Measurements from ENCODE around the gene FGF9.

FGF9 gene

DNA sequence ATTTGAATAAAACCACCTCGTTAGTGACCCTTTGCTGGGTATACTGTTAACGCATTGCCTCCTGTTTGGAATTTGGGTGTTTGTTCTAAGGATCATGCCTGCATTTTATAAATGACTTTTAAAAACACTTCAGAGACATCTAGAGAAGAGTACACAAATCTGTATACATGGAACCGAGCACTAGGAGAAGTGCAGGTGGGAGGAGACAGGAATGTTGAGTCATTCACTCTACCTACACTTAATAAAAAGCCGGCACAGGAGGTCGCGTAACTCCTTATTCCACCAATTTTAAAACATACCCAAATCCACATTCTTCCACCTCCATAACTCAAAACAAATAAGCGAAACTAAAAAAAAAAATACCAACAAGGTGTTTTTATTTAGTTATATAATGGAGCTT, 48.6 kb downstream of the FGF9 start:
- no peak for DNase-seq

DNA sequence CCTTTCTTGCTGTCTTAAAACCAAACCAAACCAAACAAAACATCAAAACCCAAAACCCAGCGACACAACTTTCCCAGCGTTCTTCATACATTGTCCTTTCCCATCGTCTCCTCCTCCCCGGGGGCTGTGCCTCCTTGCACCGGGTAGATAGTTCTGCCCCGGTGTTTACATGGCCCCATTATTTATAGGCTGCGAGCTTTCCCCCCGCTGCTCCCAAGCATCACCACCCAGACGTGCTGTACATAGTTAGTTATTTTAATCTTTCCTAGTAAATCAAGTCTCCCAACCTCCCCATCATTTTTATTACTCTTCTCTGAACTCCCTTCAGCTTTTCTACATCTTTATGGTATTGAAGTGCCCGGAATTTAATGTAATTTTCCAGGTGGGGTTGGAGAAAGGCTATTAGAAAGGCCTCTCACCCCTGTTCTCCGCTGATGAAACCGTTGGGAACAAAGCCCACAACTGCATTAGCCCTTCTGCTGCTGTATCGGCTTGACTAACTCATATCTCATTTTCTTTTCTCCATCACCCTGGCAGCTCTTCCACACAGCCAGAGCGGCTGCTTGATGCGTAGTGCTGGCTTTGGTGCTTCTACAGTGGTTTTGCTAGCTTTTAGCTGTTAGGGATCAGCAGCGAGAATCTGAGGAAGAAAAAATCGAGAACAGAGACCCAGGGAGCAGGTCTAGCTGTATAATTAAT, 53.1 kb downstream of the FGF9 start:
- DNase-seq, result no peak

DNA sequence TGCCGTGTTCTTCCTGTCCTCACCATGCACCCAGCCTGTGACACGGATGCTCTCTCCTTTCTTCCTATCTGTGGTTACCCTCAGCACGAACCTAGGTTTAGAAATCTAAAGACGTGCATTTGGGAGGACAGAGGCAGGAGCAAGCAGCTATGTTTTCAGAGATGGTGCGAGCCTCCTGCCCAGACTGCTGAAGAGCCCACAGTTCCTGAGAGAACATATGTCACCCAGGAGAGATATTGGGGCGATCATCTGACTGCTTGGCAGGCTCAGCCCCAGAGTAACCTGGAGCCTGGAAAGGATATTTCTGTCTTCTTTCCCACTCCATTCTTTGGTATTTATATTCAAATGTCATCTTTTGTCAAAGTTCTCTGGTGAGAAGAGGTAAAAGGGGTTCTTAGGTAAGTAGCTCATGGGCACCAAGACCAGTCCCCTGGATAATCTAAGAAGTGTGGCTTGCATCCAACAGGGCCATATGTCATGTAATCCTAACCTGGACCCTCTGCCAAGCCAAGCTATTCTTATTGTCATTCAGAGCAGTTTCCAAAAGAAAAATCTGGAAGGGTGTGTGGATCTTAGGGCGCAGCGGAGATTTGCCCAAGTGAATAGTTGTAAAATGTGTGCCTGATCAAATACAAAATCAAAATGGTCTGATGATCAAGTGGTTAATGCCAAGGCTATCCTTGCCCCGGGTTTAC, 59.5 kb downstream of the FGF9 start:
- DNase-seq, result no peak

DNA sequence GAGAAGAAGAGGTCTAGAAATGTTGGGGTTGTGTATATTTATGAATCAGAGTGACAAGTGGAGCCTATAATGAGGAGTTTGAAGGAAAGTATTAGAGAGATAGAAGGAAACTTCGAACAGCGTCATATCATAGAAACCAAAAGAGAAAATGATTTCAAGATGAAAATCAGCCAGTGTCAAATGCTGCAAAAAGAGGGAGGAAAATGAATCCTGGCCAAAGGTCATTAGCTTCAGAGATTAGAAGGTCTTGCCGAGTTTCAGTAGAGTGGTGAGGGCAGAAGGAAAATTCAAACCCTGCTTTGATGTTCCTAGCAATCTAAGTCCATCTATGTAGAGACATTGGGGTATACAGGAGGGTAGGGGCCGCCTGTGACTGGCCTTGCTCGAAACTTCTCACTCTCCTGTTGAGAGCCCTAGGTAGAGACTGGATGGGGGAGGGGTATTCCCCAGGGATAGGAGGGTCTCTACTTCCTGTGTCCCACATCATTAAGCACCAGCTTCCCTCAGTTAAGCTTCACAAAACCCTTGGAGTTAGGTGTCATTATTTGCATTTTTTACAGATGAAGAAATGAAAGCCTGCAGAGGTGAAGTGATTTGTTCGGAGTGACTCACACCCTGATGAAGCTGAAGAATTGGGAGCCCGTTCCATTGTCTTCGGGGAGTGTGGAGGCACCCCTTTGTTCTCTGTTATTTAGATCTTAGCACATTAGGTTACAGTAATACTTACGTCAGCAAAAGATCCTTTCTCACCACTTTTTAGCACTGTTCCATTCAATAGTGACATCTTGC, 62.8 kb downstream of the FGF9 start:
- DNase-seq, result no peak

DNA sequence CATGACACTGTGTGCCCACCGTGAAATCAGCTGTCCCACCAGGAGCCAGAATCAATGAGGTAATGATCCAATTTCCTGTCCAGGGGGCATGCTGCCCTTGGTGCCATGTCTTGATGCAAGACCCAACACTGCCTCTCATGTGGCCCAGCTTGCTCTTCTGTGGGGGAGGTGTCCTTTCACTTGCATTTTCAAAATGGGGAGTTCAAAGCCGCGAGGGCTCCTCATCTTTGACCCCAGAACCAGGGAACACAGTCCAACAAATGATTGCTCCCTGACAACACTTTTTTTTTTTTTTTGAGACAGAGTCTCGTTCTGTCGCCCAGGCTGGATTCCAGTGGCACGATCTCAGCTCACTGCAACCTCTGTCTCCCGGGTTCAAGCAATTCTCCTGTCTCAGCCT, 64.1 kb downstream of the FGF9 start:
- no peak for DNase-seq

DNA sequence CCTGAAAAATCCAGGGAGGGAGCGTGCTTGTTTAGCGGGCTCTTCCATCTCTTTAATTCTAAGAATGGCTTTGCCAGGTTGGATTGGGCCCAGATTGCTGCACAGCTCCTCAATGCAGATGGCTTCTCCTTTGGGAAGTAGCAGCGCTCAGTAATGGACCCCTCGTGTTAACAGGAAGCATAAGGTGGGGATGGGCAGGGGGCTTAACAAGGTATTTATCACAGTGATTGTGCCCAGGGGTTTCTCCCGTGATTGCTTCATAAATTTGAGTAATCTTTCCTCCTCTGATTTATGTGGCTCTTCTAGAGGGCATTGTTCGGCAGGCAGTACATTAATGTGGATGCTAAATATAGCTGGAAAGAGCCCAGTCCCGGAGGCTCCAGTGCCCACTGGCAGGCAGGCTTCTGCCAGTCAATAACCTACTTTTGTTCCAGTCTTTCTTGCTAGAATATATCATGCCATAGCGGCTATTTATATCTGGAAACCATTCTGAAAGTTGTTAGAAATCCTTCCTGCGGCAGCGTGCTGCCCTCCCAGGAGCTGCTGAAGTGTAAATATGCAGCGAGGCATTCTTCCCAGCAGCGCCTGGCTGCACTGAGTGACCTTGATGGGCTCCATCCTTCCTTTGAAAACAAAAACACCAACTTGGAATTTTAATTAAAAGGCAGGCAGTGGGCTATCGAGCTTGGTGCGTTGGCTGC, 65.0 kb downstream of the FGF9 start:
- no peak for DNase-seq

DNA sequence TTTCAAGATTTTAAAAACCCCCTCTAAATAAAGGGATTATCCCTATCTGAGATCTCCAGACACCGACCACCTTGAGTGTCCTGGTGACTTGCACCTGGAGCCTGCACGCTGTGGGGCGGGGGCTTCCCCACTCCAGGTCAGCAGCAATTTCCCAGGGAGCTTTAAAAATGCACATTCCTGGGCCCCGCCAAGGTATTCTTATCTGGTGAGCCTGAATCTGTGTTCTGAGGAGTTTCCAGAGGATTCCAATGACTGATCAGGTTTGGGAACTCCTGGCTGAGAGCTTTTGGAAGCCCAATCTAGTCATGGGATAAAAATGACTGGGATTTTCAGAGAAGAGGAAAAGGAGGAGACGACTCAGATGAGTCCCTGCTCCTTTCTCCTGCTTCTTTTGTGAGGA, 66.1 kb downstream of the FGF9 start:
- no peak for DNase-seq

DNA sequence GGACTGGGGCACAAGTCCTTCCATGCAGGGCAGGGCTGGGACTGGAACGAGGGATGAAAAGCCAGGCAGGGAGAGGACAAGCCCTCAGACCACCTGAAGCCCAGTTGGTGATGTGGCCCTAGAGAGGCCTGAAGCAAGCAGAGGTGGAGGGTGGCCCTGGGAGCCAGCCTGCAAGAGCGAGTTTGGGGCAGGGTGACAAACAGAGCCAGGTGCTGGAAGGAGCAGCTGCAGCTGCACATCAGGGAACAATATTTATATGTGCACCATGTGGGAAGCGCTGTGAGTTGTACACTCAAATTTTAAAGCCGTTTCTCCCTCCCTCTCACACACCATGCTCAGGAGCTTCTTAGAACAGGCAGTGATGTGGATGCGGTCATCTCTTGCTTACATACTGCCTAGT, 67.8 kb downstream of the FGF9 start:
- DNase-seq, result no peak

DNA sequence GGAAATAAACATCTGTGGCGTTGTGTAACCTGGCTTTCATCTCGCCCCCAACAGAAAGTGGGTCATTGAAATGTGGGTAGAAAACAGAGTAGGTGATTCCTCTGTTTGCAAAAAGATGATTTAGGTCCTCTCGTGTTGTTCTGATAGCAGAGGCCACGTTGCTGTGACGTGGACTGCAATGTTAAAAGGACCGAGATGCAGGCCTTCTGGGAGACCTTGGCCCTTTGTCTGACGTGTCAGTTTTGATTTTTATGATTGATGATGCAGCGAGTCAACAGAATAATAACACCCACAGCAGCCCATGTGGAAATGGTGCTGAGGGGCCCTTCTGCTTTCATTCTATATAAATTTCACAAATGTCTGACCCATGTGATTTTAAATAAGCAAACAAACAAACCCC, 68.9 kb downstream of the FGF9 start:
- no peak for DNase-seq

DNA sequence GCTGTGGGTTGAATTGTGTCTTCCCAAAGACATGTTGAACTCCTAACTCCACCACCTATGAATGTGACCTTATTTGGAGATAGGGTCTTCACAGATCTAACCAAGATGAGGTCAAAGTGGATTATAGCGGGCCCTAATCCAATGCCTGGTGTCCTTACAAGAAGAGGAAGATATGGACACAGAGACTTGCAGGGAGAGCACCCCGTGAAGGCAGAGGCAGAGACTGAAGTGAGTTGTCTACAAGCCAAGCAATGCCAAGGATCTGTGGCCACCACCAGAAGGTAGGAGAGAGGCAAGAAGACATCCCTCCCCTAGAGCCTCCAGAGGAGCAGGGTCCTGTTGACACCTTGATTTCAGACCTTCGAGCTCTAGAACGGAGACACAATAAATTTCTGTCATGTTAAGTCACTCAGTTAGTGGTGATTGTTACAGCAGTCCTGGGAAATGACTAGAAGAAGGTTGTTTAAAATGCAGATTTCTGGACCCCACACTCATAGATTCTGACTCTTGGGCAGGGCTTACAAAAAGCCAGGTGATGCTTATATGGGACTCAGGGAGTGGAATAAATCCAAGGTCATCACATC, 70.6 kb downstream of the FGF9 start:
- no peak for DNase-seq

DNA sequence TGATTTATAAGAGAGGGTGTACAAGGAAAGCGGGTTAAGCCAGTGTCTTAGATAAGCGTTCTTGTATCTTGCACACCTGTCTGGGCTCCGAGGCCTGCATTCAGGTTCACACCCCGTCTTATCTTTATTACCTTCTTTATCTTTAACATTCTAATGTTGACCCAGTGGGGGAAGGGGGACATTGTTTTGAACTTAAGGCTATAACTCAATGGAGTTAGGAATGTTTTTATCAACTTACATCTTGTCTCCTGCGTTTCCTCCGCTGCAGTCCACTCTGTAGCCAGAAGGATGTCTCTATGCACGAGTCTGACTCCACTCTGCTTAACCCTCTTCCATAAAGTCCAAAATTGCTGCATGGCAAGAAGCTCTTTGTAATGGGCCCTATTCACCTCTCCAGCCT, 71.2 kb downstream of the FGF9 start:
- no peak for DNase-seq

DNA sequence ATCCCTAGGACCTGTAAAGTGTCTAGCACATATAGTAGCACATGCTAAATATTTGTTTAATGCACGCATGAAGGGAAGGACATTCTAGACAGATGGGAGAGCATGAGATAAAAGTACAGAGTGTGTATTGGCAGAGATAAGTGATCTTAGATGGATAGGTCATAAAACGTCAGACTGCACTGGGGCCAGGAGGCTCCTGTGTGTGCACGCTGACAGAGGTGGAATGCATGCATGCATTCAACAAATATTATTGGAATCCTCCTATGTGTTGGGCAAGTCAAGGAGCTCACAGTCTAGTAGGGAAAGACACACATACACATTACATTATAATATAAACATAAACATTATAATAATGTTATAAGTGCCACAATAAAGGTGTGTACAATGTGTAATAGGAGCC, 73.3 kb downstream of the FGF9 start:
- DNase-seq, result no peak

DNA sequence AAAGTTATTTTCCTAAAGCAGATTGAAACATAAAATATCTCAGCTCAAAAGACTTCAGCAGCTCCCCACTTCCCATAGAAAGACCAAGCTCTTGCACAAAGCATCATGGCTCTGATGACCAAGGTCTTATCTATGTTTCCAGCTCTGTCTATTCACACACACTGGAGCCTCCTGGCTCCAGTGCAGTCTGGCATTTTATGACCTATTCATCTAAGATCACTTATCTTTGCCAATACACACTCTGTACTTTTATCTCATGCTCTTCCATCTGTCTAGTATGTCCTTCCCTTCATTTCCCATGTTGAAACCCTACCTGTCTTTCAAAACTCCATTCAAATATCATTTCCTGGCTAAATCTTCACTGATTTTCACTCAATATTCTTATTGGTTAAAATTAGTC, 74.4 kb downstream of the FGF9 start:
- no peak for DNase-seq

DNA sequence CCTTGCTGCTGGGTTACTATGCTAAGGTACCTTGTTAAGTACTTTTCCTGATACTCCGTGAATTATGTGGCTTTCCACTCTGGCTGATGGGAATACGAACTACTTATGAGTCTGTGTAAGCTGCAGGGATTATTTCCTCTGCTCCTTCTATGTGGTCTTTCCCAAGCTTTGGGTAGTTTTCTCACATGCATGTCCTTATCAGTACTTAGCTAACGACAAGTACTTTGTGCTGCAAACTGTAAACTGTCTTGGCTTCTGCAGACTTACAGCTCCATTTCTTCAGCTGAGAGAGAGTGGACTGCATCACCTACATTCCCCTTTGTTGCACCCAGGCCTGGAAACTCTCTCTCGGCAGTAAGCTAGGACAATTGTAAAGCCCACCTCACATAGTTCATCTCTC, 76.6 kb downstream of the FGF9 start:
- no peak for DNase-seq

DNA sequence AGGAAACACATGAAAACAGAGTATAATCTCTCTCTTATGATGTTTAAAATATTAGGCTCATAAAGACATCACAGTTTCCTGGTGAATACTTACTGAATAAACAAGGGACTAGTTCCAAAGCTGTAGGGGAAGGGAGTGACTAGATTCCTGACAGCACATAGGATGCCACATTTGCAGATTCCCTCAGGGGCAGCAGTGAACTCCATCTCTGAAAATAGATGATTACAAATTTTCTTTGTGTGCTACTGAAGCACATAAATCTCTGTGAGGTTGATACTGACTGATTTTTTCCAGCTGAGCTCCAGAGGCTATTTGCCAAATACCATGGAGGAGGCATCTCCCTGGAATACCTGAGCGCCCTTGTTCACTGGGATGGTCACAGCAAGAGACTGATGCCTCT, 77.3 kb downstream of the FGF9 start:
- no peak for DNase-seq

DNA sequence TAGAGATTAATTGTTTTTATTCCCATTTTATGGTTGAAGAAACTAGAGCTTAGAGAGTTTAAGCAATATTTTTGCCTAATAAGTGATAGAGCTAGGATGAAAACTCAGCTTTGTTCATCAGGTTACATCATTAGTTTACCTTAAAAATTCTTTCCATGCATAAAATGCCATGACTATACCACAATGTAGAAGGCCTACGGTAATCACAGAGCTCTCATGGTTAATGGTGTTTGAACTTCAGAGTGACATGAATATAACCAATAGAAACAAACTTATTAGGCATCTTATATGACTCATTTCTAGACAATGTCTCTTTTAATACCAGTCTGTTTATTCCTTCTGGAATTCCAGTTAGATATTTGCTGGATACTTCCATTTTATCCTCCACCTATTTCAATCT, 78.5 kb downstream of the FGF9 start:
- no peak for DNase-seq

DNA sequence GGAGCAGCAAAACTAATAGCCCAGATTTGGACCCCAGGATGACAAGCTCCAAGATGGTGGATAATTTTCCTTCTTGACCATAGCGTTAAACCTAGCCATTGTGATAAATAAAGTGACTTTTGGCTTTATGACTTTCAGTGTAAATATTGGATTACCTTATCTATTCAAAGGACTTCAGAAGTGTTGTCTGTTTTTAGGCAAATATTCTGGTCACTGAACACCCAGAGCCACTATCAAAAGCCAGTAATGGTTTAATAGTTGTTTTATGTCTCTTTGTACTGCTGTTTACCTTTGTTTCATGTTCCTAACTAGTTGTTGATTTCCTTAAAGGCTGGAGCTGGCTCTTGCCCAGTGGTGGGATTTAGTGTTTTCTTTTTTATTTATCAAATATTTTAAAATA, 81.6 kb downstream of the FGF9 start:
- DNase-seq, result no peak

DNA sequence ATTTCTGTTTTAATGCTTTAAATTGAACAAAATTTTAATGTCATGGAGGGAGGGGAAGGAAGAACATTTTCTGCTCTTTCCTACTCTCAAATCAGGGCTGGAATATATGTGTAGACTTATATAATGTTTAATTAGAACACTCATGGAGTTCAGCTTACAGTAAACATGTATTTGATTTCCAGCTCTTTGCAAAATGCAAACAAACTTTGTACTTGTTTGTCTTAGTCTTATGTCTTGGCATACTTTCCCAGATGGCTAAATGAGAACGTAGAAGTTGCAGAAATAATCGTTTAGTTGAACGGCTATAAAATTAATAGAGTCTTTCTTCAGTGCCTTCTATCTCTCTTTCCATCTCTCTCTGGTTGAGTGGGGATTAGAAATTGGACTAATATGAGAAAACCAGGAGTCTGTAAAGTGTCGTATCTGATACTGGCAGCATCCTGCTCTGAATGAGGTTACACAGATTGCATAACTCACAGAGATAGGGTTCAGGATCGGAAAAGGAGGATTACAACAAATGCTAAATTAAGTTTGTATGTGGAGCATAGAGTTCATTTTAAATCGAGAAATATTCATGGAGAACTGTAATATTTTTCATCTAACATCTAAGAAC, 82.3 kb downstream of the FGF9 start:
- no peak for DNase-seq

Data from stimulated activated CD4-positive, alpha-beta T cell treated with anti-CD3 and anti-CD28 coated beads, Interleukin-12 subunit alpha, Interleukin-12 subunit beta, amount 100 ng/mL, for 4 hours (primary cell).